HCT116 (cell line): Measurements from ENCODE around the gene GP2. TPM values are rescaled to one million over a fixed set of nuclear protein-coding genes. Genes with fewer than 3 reads are reported as not detected.

Experiments
- ATAC-seq: fragments of 200-7000 bp; cut with Tn5 transposase; 2 replicates; pipeline ENCODE4 v1.9.1; 2020; ENCODE audit warnings: mild to moderate bottlenecking, moderate library complexity
- BruUV-seq: library from RNA; stranded (reverse); fragments of 400-500 nt; replicated peaks from 2 replicates; lab custom pipeline; 2021; lab: Mats Ljungman, UMichigan
- CTCF ChIA-PET: fragments of 300-600 bp; sonication (Branson Sonifier 250); formaldehyde crosslinking; loops from one replicate; lab custom pipeline; 2021; ENCODE audit warnings: antibody characterized with exemption; lab: Charles Lee
- POLR2A ChIA-PET: fragments of 300-600, 350-600 bp; sonication (Branson Sonifier 250); formaldehyde crosslinking; loops from one replicate; lab custom pipeline; 2021; ENCODE audit warnings: antibody characterized with exemption; lab: Charles Lee
- RAD21 ChIA-PET, 2 experiments: fragments of 300-600 bp; sonication (Branson Sonifier 250); formaldehyde crosslinking; loops; one replicate each; lab custom pipeline; 2023; ENCODE audit warnings: low total read pairs in 2 of 2; ENCODE audit not compliant: uncharacterized antibody in 2 of 2, unreplicated experiment in 2 of 2, low non-redundant PET in 1 of 2; lab: Charles Lee
- DNase-seq: peaks from one replicate; pipeline ENCODE4 v3.0.0-alpha.2; 2010; ENCODE audit warnings: low read depth, low spot score
- H2AFZ ChIP-seq: fragments of 200-600 bp; shearing (Covaris generic), sonication (generic); 2 replicates; pipeline ENCODE4 v1.6.1; 2017; ENCODE audit warnings: low read depth, mixed run types, mixed read lengths, antibody characterized with exemption, low read length; ENCODE audit not compliant: poor library complexity, severe bottlenecking
- H3K27ac ChIP-seq: 2 replicates; pipeline ENCODE4 v1.5.1; 2012; ENCODE audit warnings: low read depth, low read length
- H3K27me3 ChIP-seq: fragments of 200-600 bp; sonication (generic); 2 replicates; pipeline ENCODE4 v1.6.1; 2016; ENCODE audit warnings: mixed run types, low read length, mixed read lengths; ENCODE audit not compliant: insufficient read depth
- H3K36me3 ChIP-seq, 2 experiments: fragments of 200-500 bp in 1 of 2; fragments of 200-600 bp in 1 of 2; sonication (Bioruptor generic) in 1 of 2; sonication (generic) in 1 of 2; 2 replicates each; pipeline versions ENCODE4 v1.5.1 to v1.6.1; 2014 to 2016; ENCODE audit warnings: low read length in 2 of 2, inconsistent platforms in 1 of 2, mixed read lengths in 1 of 2, mixed run types in 1 of 2; ENCODE audit not compliant: insufficient read depth in 2 of 2, control insufficient read depth in 1 of 2
- H3K4me1 ChIP-seq, 2 experiments: fragments of 200-600 bp in 1 of 2; sonication (generic) in 1 of 2; 2 replicates each; pipeline versions ENCODE4 v1.5.1 to v1.6.1; 2012 to 2017; ENCODE audit warnings: low read length in 2 of 2, inconsistent platforms in 1 of 2, mild to moderate bottlenecking in 1 of 2, mixed read lengths in 1 of 2, mixed run types in 1 of 2, moderate library complexity in 1 of 2; ENCODE audit not compliant: insufficient read depth in 2 of 2, control insufficient read depth in 1 of 2
- H3K4me2 ChIP-seq: fragments of 200-600 bp; sonication (generic); 2 replicates; pipeline ENCODE4 v1.6.1; 2017; ENCODE audit warnings: mixed run types, low read length, mixed read lengths
- H3K4me3 ChIP-seq, 2 experiments: fragments of 200-600 bp in 1 of 2; sonication (generic) in 1 of 2; replicated peaks in 1 of 2; 2 replicates each; pipeline ENCODE4 v1.5.1; 2011 to 2016; ENCODE audit warnings: low read length in 2 of 2, control low read depth in 1 of 2, low read depth in 1 of 2, mild to moderate bottlenecking in 1 of 2, mixed read lengths in 1 of 2, mixed run types in 1 of 2
- H3K79me2 ChIP-seq: fragments of 200-600 bp; sonication (generic); 2 replicates; pipeline ENCODE4 v1.6.1; 2017; ENCODE audit warnings: mild to moderate bottlenecking, mixed run types, low read length, moderate library complexity, mixed read lengths; ENCODE audit not compliant: insufficient read depth
- H3K9ac ChIP-seq: fragments of 200-600 bp; sonication (generic); 2 replicates; pipeline ENCODE4 v1.6.1; 2016; ENCODE audit warnings: low read length, mixed read lengths
- H3K9me2 ChIP-seq: fragments of 200-600 bp; sonication (generic), shearing (Covaris generic); 2 replicates; pipeline ENCODE4 v1.6.1; 2017; ENCODE audit warnings: mixed run types, mild to moderate bottlenecking, moderate library complexity; ENCODE audit not compliant: insufficient read depth
- H3K9me3 ChIP-seq, 2 experiments: fragments of 200-500 bp in 1 of 2; fragments of 200-600 bp in 1 of 2; sonication (Bioruptor generic) in 1 of 2; sonication (generic) in 1 of 2; 2 replicates each; pipeline ENCODE4 v1.6.1; 2014 to 2017; ENCODE audit warnings: low read length in 2 of 2, mixed read lengths in 2 of 2, inconsistent platforms in 1 of 2, low read depth in 1 of 2, mild to moderate bottlenecking in 1 of 2, mixed run types in 1 of 2, moderate library complexity in 1 of 2; ENCODE audit not compliant: control insufficient read depth in 1 of 2, insufficient read depth in 1 of 2
- H4K20me1 ChIP-seq: fragments of 200-600 bp; sonication (generic), shearing (Covaris generic); 2 replicates; pipeline ENCODE4 v1.6.1; 2017; ENCODE audit warnings: mixed run types, mild to moderate bottlenecking, moderate library complexity; ENCODE audit not compliant: insufficient read depth
- CEBPB ChIP-seq: IDR thresholded peaks from 2 replicates; pipeline ENCODE4 v1.6.1; 2012; ENCODE audit warnings: low read depth
- EGR1 ChIP-seq: IDR thresholded peaks from 2 replicates; pipeline ENCODE4 v1.6.1; 2012; ENCODE audit warnings: low read depth
- EZH2phosphoT487 ChIP-seq: fragments of 200-600 bp; IDR thresholded peaks from 2 replicates; pipeline ENCODE4 v1.6.1; 2018; ENCODE audit warnings: antibody characterized with exemption, borderline replicate concordance
- FOSL1 ChIP-seq: IDR thresholded peaks from 2 replicates; pipeline ENCODE4 v1.6.1; 2012; ENCODE audit warnings: low read depth
- JUND ChIP-seq: IDR thresholded peaks from 2 replicates; pipeline ENCODE4 v1.6.1; 2012
- POLR2A ChIP-seq: IDR thresholded peaks from 2 replicates; pipeline ENCODE4 v1.7.0; 2011; ENCODE audit warnings: borderline replicate concordance; ENCODE audit not compliant: insufficient read depth, insufficient read length; ENCODE audit errors: extremely low read depth
- POLR2AphosphoS5 ChIP-seq: IDR thresholded peaks from 2 replicates; pipeline ENCODE4 v1.6.1; 2011; ENCODE audit warnings: mild to moderate bottlenecking, low read depth, low read length, moderate library complexity
- RAD21 ChIP-seq: IDR thresholded peaks from 2 replicates; pipeline ENCODE4 v1.6.1; 2012; ENCODE audit warnings: low read depth, mild to moderate bottlenecking
- SIN3A ChIP-seq: IDR thresholded peaks from 2 replicates; pipeline ENCODE4 v1.6.1; 2012; ENCODE audit warnings: low read depth
- SP1 ChIP-seq: IDR thresholded peaks from 2 replicates; pipeline ENCODE4 v1.6.1; 2012; ENCODE audit warnings: low read depth
- TCF7L2 ChIP-seq: IDR thresholded peaks from 2 replicates; pipeline ENCODE4 v1.7.0; 2011; ENCODE audit warnings: borderline replicate concordance, inconsistent platforms; ENCODE audit not compliant: insufficient read depth, insufficient read length; ENCODE audit errors: extremely low read depth
- YY1 ChIP-seq: IDR thresholded peaks from 2 replicates; pipeline ENCODE4 v1.6.1; 2011; ENCODE audit warnings: low read length, low read depth, moderate library complexity, mild to moderate bottlenecking; ENCODE audit not compliant: insufficient replicate concordance; ENCODE audit errors: extremely low read depth
- ZFX ChIP-seq: fragments of 450-650 bp; IDR thresholded peaks from 2 replicates; pipeline ENCODE4 v1.6.1; 2017
- ZNF274 ChIP-seq: fragments of 200-500 bp; sonication (Bioruptor generic); IDR thresholded peaks from 2 replicates; pipeline ENCODE4 v1.6.1; 2014; ENCODE audit warnings: mild to moderate bottlenecking, low read depth, low read length, inconsistent platforms
- intact Hi-C: fragments of 100-400 bp; cut with micrococcal nuclease; formaldehyde crosslinking; loops from 2 replicates; pipeline ENCODE4 v1.10.0; 2022
- total RNA-seq: library from RNA; stranded (reverse); gene quantifications from one replicate; pipeline ENCODE4 v1.2.1, GENCODE V29; 2021; ENCODE audit not compliant: unreplicated experiment
- TF ChIP-seq, protein P1 (sequence below), 3 experiments: fragments of 200-600 bp in 1 of 3; sonication (generic) in 1 of 3; IDR thresholded peaks in 2 of 3; conservative IDR thresholded peaks in 1 of 3; 2 replicates each; pipeline ENCODE4 v1.5.1; 2012 to 2017; ENCODE audit warnings: low read depth in 2 of 3, low read length in 2 of 3, antibody characterized with exemption in 1 of 3, borderline replicate concordance in 1 of 3, control low read depth in 1 of 3, mild to moderate bottlenecking in 1 of 3, mixed read lengths in 1 of 3, mixed run types in 1 of 3, moderate library complexity in 1 of 3; ENCODE audit not compliant: insufficient read depth in 1 of 3

GP2 gene
- total RNA-seq, 1 experiment from 2014 or later, result 8.7 TPM

DNA sequence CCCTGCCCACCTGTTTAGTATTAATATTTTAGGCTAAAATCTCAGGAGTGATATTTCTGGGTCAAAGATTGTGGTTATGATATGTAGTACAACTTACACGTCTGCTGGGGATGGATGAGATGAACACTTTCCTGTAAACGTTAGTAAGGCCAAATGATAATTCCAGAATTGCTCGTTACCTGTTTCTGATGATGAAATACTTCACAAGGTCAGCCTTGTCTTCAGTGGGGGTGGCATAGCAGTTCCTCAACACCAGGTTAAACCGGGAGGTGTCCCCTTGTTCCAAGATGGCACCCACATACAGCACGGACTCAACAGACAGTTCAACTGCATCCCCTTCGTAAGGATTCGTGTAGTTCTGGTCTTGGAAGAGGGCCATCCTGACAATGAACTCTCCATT, 9.3 kb downstream of the GP2 start:
- Histone ChIP-seq H3K9me2 (no peaks in the 10 kb centered on the region), H2AFZ (no peak overlapping the region), H3K27ac (no peak overlapping the region), H3K9me3 (no peaks in the 10 kb centered on the region), H3K27me3 (peaks cover 29% of the 10 kb centered on the region), H3K4me3 (no peak overlapping the region), H3K9ac (no peak overlapping the region), H3K4me2 (no peak overlapping the region), H4K20me1 (no peaks in the 10 kb centered on the region), H3K79me2 (no peaks in the 10 kb centered on the region), H3K4me1 (no peaks in the 10 kb centered on the region), H3K36me3 (no peaks in the 10 kb centered on the region)
- POLR2A ChIA-PET, result no interaction called here
- ATAC-seq (no peak), DNase-seq (no peak)
- RAD21 ChIA-PET, result no interaction called here
- intact Hi-C loops, result no loop called here
- no TSS peak for BruUV-seq
- CTCF ChIA-PET, result interaction anchor here (1.0 kb wide), 1 partner anchor 411 kb away, joined by 3 read pairs; no protein-coding TSS in a partner anchor
- TF ChIP-seq CEBPB (no peak), TCF7L2 (no peak), SIN3A (no peak), FOSL1 (no peak), POLR2AphosphoS5 (no peak), SP1 (no peak), RAD21 (no peak), ZFX (no peak), POLR2A (no peak), JUND (no peak), EZH2phosphoT487 (no peak), YY1 (no peak), EGR1 (no peak), ZNF274 (no peak)
- TF ChIP-seq, protein P1, sequence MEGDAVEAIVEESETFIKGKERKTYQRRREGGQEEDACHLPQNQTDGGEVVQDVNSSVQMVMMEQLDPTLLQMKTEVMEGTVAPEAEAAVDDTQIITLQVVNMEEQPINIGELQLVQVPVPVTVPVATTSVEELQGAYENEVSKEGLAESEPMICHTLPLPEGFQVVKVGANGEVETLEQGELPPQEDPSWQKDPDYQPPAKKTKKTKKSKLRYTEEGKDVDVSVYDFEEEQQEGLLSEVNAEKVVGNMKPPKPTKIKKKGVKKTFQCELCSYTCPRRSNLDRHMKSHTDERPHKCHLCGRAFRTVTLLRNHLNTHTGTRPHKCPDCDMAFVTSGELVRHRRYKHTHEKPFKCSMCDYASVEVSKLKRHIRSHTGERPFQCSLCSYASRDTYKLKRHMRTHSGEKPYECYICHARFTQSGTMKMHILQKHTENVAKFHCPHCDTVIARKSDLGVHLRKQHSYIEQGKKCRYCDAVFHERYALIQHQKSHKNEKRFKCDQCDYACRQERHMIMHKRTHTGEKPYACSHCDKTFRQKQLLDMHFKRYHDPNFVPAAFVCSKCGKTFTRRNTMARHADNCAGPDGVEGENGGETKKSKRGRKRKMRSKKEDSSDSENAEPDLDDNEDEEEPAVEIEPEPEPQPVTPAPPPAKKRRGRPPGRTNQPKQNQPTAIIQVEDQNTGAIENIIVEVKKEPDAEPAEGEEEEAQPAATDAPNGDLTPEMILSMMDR (IDR thresholded peaks at IDR 0.05 in 2 of 3, conservative IDR thresholded peaks at IDR 0.05 in 1 of 3; ENCODE audit: borderline replicate concordance in 1 of 3, insufficient read depth in 1 of 3, low read depth in 2 of 3, low read length in 2 of 3), result no peak
